ENCODE measurements around the gene CAMKMT.

Gene CAMKMT

DNA sequence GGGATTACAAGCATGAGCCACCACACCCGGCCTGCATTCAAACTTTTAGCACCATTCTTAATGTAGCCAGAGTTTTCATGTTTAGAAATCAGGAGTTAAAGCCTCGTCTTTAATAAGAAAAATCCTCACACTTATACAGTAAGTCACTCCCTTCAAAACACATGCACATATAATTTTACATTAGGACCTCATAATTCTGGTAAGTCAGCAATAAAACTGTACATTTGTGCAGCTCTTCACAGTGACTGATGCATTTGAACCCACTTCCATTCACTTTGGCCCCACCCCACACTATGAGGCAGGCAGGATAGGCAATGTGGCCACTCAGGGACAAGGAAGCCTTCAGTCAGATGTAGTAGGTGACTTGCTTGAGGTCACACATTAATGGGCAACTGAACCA is 438.0 kb downstream of the CAMKMT start:
- WGBS (ENCODE audit: insufficient coverage) = 100% methylated on average over 1 of the region's 2 CpGs
- Histone ChIP-seq H3K27me3 (replicated peaks in 2 of 5; ENCODE audit: control insufficient read depth in 4 of 5, insufficient read depth in 5 of 5, low read length in 4 of 5) (peaks cover 33 to 88% (median 47%) of the 10 kb centered on the region in 5 experiments), H3K27ac (ENCODE audit: insufficient read depth in 1 of 2, low read depth in 1 of 2, low read length in 2 of 2, poor library complexity in 1 of 2, severe bottlenecking in 2 of 2) (no peak overlapping the region), H3K4me3 (ENCODE audit: control insufficient read depth in 1 of 7, extremely low read depth in 1 of 7, insufficient read depth in 4 of 7, low read depth in 2 of 7, low read length in 6 of 7) (no peak overlapping the region), H3K36me3 (ENCODE audit: control insufficient read depth in 4 of 4, insufficient read depth in 4 of 4, low read length in 3 of 4) (no peaks in the 10 kb centered on the region), H3K4me1 (ENCODE audit: control extremely low read depth in 1 of 4, control insufficient read depth in 4 of 4, insufficient read depth in 4 of 4, low read length in 3 of 4) (peaks cover 0 to 10% (median 1%) of the 10 kb centered on the region in 4 experiments), H3K9me3 (ENCODE audit: control extremely low read depth in 1 of 5, control insufficient read depth in 4 of 5, insufficient read depth in 2 of 5, low read depth in 1 of 5, low read length in 4 of 5) (no peaks in the 10 kb centered on the region)
- CTCF ChIA-PET = no interaction called here
- POLR2A ChIA-PET = no interaction called here
- DNase-seq = no peak

DNA sequence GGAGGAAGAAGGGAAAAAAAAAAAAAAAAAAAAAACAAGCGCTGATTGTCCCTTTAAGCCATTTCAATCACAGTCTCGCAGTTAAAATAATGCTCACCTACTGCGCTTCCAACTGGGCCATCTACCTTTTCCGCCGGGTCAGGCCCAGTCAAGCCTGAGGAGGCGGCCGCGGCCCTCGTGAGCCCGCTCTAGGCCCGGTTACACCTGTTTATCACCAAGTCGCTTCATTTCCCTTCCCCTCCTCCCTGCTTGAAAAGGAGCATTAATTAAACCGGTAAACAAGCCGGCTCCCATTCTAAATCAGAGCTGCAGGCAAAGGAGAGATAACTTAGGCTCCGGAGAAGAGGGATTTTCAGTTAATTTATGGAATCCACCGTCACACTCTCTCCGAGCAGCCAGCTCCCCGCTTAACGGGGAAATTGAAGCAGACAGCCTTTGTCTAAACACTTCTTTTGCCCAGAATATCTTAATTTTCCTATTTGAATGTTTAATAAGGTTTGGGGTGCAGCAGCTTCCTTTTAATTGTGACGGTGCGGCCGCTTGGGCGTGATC is 439.6 kb downstream of the CAMKMT start:
- Histone ChIP-seq H3K4me3 (ENCODE audit: control insufficient read depth in 1 of 7, extremely low read depth in 1 of 7, insufficient read depth in 4 of 7, low read depth in 2 of 7, low read length in 6 of 7) (no peak overlapping the region), H3K36me3 (ENCODE audit: control insufficient read depth in 4 of 4, insufficient read depth in 4 of 4, low read length in 3 of 4) (no peaks in the 10 kb centered on the region), H3K27ac (ENCODE audit: insufficient read depth in 1 of 2, low read depth in 1 of 2, low read length in 2 of 2, poor library complexity in 1 of 2, severe bottlenecking in 2 of 2) (no peak overlapping the region), H3K4me1 (ENCODE audit: control extremely low read depth in 1 of 4, control insufficient read depth in 4 of 4, insufficient read depth in 4 of 4, low read length in 3 of 4) (peaks cover 0 to 10% (median 1%) of the 10 kb centered on the region in 4 experiments), H3K27me3 (replicated peaks in 2 of 5; ENCODE audit: control insufficient read depth in 4 of 5, insufficient read depth in 5 of 5, low read length in 4 of 5) (peaks cover 36 to 99% (median 61%) of the 10 kb centered on the region in 5 experiments), H3K9me3 (ENCODE audit: control extremely low read depth in 1 of 5, control insufficient read depth in 4 of 5, insufficient read depth in 2 of 5, low read depth in 1 of 5, low read length in 4 of 5) (no peaks in the 10 kb centered on the region)
- ChIA-PET CTCF (no interaction called here), POLR2A (no interaction called here)
- no peak for DNase-seq
- WGBS (ENCODE audit: insufficient coverage) = 5% methylated on average over 13 of the region's 23 CpGs

DNA sequence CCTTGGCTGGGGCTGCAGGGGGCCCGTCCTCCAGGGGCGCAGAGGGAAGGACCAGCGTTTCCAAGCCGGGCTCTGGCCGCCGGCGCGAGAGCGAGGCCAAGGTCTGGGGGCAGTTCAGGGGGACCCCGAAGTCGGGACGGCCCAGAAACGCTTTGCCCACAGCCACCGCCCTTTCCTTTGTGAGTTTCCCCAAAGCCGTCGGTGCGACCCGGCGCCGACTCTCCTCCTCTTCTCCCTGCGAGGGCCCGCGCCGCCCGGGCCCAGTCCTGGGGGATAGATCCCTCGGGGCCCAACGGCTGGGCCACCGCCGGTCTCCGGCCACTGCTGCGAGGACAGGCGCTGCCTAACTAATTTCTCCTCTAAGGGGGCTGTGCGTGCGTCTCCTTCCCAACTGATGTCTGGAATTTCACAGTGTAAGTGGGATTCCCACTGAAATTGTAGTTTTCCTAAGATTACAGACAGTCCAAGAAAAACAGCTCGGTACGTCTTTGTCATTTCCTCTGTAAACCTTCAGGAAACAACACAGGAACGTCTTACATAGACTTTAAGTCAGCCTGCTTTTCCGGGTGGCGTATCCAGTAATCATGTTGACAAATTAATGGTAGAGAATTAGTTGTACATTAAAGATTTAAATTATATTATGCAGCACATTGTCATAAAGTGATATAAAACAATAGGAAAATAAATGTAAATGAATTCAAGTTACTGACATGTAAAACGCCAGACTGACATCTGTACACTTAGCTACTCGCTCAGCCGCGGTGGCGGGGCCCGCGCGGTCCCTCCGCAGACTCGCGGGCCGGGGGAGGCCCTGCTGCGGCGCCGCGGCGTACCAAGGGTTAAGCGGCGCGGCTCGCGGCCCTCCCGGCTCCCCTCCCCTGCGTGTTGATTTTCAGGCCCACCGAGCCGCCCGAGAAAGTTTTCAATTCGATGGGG is 440.4 kb downstream of the CAMKMT start:
- CTCF ChIA-PET = no interaction called here
- Histone ChIP-seq H3K27ac (ENCODE audit: insufficient read depth in 1 of 2, low read depth in 1 of 2, low read length in 2 of 2, poor library complexity in 1 of 2, severe bottlenecking in 2 of 2) (no peak overlapping the region), H3K9me3 (ENCODE audit: control extremely low read depth in 1 of 5, control insufficient read depth in 4 of 5, insufficient read depth in 2 of 5, low read depth in 1 of 5, low read length in 4 of 5) (no peaks in the 10 kb centered on the region), H3K36me3 (ENCODE audit: control insufficient read depth in 4 of 4, insufficient read depth in 4 of 4, low read length in 3 of 4) (no peaks in the 10 kb centered on the region), H3K27me3 (replicated peaks in 2 of 5; ENCODE audit: control insufficient read depth in 4 of 5, insufficient read depth in 5 of 5, low read length in 4 of 5) (peaks cover 42 to 99% (median 64%) of the 10 kb centered on the region in 5 experiments), H3K4me1 (ENCODE audit: control extremely low read depth in 1 of 4, control insufficient read depth in 4 of 4, insufficient read depth in 4 of 4, low read length in 3 of 4) (peaks cover 0 to 10% (median 1%) of the 10 kb centered on the region in 4 experiments), H3K4me3 (ENCODE audit: control insufficient read depth in 1 of 7, extremely low read depth in 1 of 7, insufficient read depth in 4 of 7, low read depth in 2 of 7, low read length in 6 of 7) (no peak overlapping the region)
- 3% methylated on average over 58 of the region's 67 CpGs for WGBS (ENCODE audit: insufficient coverage)
- DNase-seq = peak in 1 of 3 donors; percentile 15
- POLR2A ChIA-PET = no interaction called here

DNA sequence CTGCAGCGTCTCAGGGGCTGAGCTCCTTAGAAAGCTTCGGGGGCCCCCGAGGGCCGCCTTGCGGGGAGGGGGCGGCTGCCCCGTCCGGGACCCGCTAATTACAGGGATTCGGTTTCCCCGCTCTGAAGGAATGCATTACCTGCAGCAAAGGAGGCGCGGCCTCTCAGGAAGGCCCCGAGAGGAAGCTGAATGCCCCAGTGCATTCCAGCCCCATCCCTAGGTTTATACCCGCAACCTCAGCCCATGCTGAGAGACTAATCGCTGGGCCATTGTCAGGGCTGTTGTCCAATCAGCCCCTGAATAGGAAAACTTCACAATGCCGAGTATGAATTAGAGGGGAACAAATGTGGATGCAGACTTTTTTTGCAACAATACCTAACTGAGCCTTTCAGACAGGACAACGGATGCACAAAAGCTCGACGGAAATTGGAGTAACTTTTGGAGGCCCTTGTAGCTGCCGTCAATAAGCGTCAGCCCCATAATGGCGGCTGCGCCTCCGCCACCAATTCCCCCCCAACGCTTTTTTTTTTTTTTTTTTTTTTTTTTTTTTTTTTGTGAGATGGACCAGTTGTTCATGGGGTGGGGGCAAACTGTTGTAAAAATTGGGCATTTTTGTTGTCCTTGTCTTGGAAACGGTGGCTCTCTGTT is 441.2 kb downstream of the CAMKMT start:
- under 1% methylated on average over 17 of the region's 27 CpGs for WGBS (ENCODE audit: insufficient coverage)
- peak in 2 of 3 donors; percentile 25 to 45 for DNase-seq

DNA sequence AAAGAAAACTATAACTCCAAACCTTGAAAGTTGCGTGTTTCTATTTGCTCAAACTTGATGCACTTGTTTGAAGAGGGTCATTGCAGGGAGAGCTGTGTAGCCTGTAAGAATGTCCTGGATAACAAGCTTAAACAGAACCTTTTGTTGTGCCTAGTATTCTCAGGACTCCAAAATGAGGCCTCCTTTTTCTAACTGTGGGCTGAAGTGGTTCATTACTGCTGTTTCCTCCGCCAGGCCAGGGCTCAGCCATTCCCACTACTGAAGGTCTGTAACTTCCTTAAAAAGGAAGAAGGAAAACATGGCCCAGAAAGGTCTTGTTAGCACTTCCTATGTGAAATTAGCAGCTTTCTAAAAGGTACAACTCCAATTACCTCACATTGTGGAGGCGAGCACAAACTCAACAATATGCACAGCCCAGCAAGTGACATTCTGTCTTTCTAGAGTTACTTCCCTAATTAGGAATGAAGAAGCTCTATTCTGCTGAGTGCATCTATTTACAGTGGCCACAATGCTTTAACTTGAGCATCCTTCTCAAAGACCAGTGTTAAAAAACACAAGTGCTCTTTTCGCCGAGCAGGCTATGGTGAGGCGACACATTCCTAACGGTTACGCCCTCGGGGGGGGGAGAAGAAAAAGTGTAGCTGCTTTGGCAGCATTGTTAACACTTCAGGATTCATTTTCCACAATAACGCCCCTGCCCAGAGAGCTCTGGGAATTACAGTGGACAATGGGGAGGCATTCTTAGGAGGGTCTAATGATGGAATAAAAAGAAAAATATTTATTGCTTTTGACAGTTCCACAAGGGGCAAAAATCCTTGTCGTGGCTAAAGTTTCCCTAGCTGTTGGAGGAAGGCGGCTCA is 442.9 kb downstream of the CAMKMT start:
- WGBS (ENCODE audit: insufficient coverage) = 23% methylated on average over 8 of the region's 12 CpGs
- Histone ChIP-seq H3K27me3 (replicated peaks in 2 of 5; ENCODE audit: control insufficient read depth in 4 of 5, insufficient read depth in 5 of 5, low read length in 4 of 5) (peaks cover 40 to 99% (median 67%) of the 10 kb centered on the region in 5 experiments), H3K27ac (ENCODE audit: insufficient read depth in 1 of 2, low read depth in 1 of 2, low read length in 2 of 2, poor library complexity in 1 of 2, severe bottlenecking in 2 of 2) (no peak overlapping the region), H3K36me3 (ENCODE audit: control insufficient read depth in 4 of 4, insufficient read depth in 4 of 4, low read length in 3 of 4) (no peaks in the 10 kb centered on the region), H3K4me3 (ENCODE audit: control insufficient read depth in 1 of 7, extremely low read depth in 1 of 7, insufficient read depth in 4 of 7, low read depth in 2 of 7, low read length in 6 of 7) (no peak overlapping the region), H3K9me3 (ENCODE audit: control extremely low read depth in 1 of 5, control insufficient read depth in 4 of 5, insufficient read depth in 2 of 5, low read depth in 1 of 5, low read length in 4 of 5) (peaks cover 0 to 3% (median 0%) of the 10 kb centered on the region in 5 experiments), H3K4me1 (ENCODE audit: control extremely low read depth in 1 of 4, control insufficient read depth in 4 of 4, insufficient read depth in 4 of 4, low read length in 3 of 4) (peaks cover 0 to 10% (median 1%) of the 10 kb centered on the region in 4 experiments)
- peak in 2 of 3 donors; percentile 43 to 52 for DNase-seq
- ChIA-PET CTCF (interaction anchor here (1.2 kb wide), 2 partner anchors 13 to 26 kb away, joined by 3 read pairs; no protein-coding TSS in a partner anchor), POLR2A (no interaction called here)

More for the DNA sequence above, 441.2 kb downstream of the CAMKMT start:
- Histone ChIP-seq H3K27ac (ENCODE audit: insufficient read depth in 1 of 2, low read depth in 1 of 2, low read length in 2 of 2, poor library complexity in 1 of 2, severe bottlenecking in 2 of 2) (no peak overlapping the region), H3K27me3 (replicated peaks in 2 of 5; ENCODE audit: control insufficient read depth in 4 of 5, insufficient read depth in 5 of 5, low read length in 4 of 5) (peaks cover 46 to 99% (median 66%) of the 10 kb centered on the region in 5 experiments), H3K4me3 (ENCODE audit: control insufficient read depth in 1 of 7, extremely low read depth in 1 of 7, insufficient read depth in 4 of 7, low read depth in 2 of 7, low read length in 6 of 7) (no peak overlapping the region), H3K4me1 (ENCODE audit: control extremely low read depth in 1 of 4, control insufficient read depth in 4 of 4, insufficient read depth in 4 of 4, low read length in 3 of 4) (peaks cover 0 to 10% (median 1%) of the 10 kb centered on the region in 4 experiments), H3K36me3 (ENCODE audit: control insufficient read depth in 4 of 4, insufficient read depth in 4 of 4, low read length in 3 of 4) (no peaks in the 10 kb centered on the region), H3K9me3 (ENCODE audit: control extremely low read depth in 1 of 5, control insufficient read depth in 4 of 5, insufficient read depth in 2 of 5, low read depth in 1 of 5, low read length in 4 of 5) (peaks cover 0 to 3% (median 0%) of the 10 kb centered on the region in 5 experiments)
- ChIA-PET CTCF (no interaction called here), POLR2A (no interaction called here)

DNA sequence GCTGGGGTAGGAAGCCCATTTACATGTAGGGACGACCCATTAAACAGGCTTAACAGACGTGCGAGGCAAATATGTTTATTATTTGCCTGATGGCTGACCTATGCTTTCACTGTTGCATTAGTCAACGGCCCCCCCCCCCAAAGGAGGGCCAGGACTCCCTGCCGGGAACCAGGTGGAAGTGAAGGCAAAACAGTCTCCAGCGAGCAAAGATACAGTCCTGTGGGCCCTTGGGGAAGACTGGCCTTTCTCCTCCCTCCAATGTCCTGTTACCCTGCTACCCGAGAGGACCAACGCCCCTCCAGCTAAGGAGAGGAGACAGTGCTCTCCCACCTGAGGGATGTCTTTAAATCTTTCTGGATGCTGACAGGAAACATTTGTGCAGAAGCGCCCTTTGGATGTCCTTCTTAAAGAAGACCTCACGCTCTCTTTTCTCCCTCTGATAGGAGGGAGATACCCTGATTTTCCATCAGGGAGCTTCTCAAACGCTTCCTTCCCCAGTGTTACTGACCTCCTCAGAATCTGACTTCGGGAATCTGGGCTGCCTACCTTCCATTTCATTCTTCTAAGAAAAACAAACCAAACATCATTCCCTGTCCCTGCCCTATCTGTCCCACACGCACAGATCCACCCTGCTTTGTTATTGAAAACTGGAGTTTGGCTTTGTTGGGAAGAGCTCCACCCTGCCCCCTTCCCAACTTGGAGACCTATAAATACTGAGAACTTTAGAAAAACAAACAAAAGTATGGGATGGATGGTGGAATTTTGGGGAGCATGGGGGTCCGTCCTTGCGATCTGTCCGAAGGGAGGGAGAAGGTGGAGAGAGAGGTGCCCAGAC is 443.9 kb downstream of the CAMKMT start:
- WGBS (ENCODE audit: insufficient coverage) = 7% methylated on average over 11 of the region's 16 CpGs
- CTCF ChIA-PET = interaction anchor here (1.2 kb wide), 1 partner anchor 14 kb away, joined by 3 read pairs; no protein-coding TSS in a partner anchor
- H3K27me3 ChIP-seq (replicated peaks in 2 of 5; ENCODE audit: control insufficient read depth in 4 of 5, insufficient read depth in 5 of 5, low read length in 4 of 5) = peaks cover 35 to 96% (median 59%) of the 10 kb centered on the region in 5 experiments

More for the DNA sequence above, 443.9 kb downstream of the CAMKMT start:
- H3K9me3 ChIP-seq (ENCODE audit: control extremely low read depth in 1 of 5, control insufficient read depth in 4 of 5, insufficient read depth in 2 of 5, low read depth in 1 of 5, low read length in 4 of 5) = peaks cover 0 to 3% (median 0%) of the 10 kb centered on the region in 5 experiments
- no peaks in the 10 kb centered on the region for H3K36me3 ChIP-seq (ENCODE audit: control insufficient read depth in 4 of 4, insufficient read depth in 4 of 4, low read length in 3 of 4)
- POLR2A ChIA-PET = no interaction called here
- peaks cover 0 to 10% (median 1%) of the 10 kb centered on the region in 4 experiments for H3K4me1 ChIP-seq (ENCODE audit: control extremely low read depth in 1 of 4, control insufficient read depth in 4 of 4, insufficient read depth in 4 of 4, low read length in 3 of 4)
- no peak overlapping the region for H3K4me3 ChIP-seq (ENCODE audit: control insufficient read depth in 1 of 7, extremely low read depth in 1 of 7, insufficient read depth in 4 of 7, low read depth in 2 of 7, low read length in 6 of 7)
- H3K27ac ChIP-seq (ENCODE audit: insufficient read depth in 1 of 2, low read depth in 1 of 2, low read length in 2 of 2, poor library complexity in 1 of 2, severe bottlenecking in 2 of 2) = no peak overlapping the region
- no peak for DNase-seq
